Measurements from ENCODE around the gene CHAF1B. TPM values are rescaled to one million over a fixed set of nuclear protein-coding genes. Genes with fewer than 3 reads are reported as not detected.

Gene CHAF1B
- total and polyA plus RNA-seq, 9 of the 15 experiments (the other 6 are each of a cell fraction or from before 2014, with no cell fraction given), result 7.5 to 36.8 (median 21.0) TPM

DNA sequence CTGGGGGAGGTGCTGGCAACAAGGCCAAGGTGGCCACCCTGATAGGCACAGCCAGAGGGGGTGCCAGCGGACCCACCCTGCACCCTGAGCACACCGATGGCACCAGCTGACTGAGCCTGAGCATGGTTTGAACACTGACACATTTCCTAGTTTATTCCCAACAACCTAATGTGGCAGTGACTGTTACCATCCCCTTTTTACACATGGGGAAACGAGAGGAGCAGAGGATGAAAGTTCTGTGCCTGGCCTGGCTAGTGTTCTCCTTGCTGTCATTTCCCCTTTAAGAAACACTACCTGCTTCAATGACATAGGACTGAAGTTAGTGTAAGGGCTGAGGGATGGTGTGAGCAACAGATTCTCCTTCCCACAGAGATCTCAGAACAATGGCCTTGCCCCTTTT lies 79.4 kb downstream of the CHAF1B start:
- FAIRE-seq, result no peak
- ATAC-seq, result no peak
- DNase-seq (ENCODE audit: extremely low read depth in 1 of 4, low spot score in 3 of 4), result no peak
- BruUV-seq (replicated peaks), result no TSS peak
- Histone ChIP-seq H3K4me3 (no peak overlapping the region), H3K9me3 (replicated peaks; ENCODE audit: control insufficient read depth, insufficient read depth, low read depth, low read length) (no peaks in the 10 kb centered on the region), H3K36me3 (ENCODE audit: control insufficient read depth, insufficient read depth, low read length) (no peaks in the 10 kb centered on the region), H3K4me1 (replicated peaks in 1 of 2; ENCODE audit: control insufficient read depth in 2 of 2, insufficient read depth in 2 of 2, low read length in 2 of 2) (peaks cover 0 to 9% of the 10 kb centered on the region in 2 experiments; a peak in 1 of 5 replicates), H4K20me1 (replicated peaks; ENCODE audit: control insufficient read depth, insufficient read depth, low read length) (peaks cover 10% of the 10 kb centered on the region), H3K4me2 (ENCODE audit: insufficient read depth, low read length) (no peak overlapping the region), H3K27ac (ENCODE audit: extremely low read depth, low read depth, low read length) (no peak overlapping the region), H3K9me1 (ENCODE audit: control insufficient read depth, insufficient read depth, low read length) (no peaks in the 10 kb centered on the region), H3K9ac (ENCODE audit: insufficient read depth in 1 of 2, low read depth in 2 of 2, low read length in 2 of 2) (no peak overlapping the region), H3K79me2 (ENCODE audit: control insufficient read depth, insufficient read depth, low read length) (no peaks in the 10 kb centered on the region), H2AFZ (ENCODE audit: low read depth, low read length) (no peak overlapping the region), H3K27me3 (ENCODE audit: control insufficient read depth in 2 of 2, insufficient read depth in 2 of 2, low read length in 2 of 2) (peaks cover 67 to 80% of the 10 kb centered on the region in 2 experiments)
- CTCF ChIA-PET (ENCODE audit: low intra/inter-chr PET ratio), result no interaction called here
- intact Hi-C loops (cut with micrococcal nuclease) (no loop called here), in situ Hi-C loops (cut with MboI) (no loop called here)
- 3% methylated on average over 3 of the region's 3 CpGs for WGBS (ENCODE audit: insufficient coverage, low coverage, missing lambda C conversion rate)
- POLR2A ChIA-PET, result no interaction called here
- TF ChIP-seq GMEB1 (CRISPR knock-in tag; IDR thresholded peaks at IDR 0.05) (no peak), LEF1 (IDR thresholded peaks at IDR 0.05) (no peak), ZNF212 (CRISPR knock-in tag; IDR thresholded peaks at IDR 0.05) (no peak), NFE2L1 (tag; IDR thresholded peaks at IDR 0.05; ENCODE audit: borderline replicate concordance, low read depth) (no peak), SMARCA5 (IDR thresholded peaks at IDR 0.05) (no peak), PTRF (tag; IDR thresholded peaks at IDR 0.05) (no peak), PRMT5 (CRISPR knock-in tag; IDR thresholded peaks at IDR 0.05) (no peak), PTBP1 (IDR thresholded peaks at IDR 0.05; ENCODE audit: low read depth, low read length) (no peak), NCOA1 (IDR thresholded peaks at IDR 0.05; ENCODE audit: low read depth) (no peak), SMARCE1 (IDR thresholded peaks at IDR 0.05) (no peak), GATAD2B (IDR thresholded peaks at IDR 0.05; ENCODE audit: borderline replicate concordance) (no peak)
- TF ChIP-seq, protein P1, sequence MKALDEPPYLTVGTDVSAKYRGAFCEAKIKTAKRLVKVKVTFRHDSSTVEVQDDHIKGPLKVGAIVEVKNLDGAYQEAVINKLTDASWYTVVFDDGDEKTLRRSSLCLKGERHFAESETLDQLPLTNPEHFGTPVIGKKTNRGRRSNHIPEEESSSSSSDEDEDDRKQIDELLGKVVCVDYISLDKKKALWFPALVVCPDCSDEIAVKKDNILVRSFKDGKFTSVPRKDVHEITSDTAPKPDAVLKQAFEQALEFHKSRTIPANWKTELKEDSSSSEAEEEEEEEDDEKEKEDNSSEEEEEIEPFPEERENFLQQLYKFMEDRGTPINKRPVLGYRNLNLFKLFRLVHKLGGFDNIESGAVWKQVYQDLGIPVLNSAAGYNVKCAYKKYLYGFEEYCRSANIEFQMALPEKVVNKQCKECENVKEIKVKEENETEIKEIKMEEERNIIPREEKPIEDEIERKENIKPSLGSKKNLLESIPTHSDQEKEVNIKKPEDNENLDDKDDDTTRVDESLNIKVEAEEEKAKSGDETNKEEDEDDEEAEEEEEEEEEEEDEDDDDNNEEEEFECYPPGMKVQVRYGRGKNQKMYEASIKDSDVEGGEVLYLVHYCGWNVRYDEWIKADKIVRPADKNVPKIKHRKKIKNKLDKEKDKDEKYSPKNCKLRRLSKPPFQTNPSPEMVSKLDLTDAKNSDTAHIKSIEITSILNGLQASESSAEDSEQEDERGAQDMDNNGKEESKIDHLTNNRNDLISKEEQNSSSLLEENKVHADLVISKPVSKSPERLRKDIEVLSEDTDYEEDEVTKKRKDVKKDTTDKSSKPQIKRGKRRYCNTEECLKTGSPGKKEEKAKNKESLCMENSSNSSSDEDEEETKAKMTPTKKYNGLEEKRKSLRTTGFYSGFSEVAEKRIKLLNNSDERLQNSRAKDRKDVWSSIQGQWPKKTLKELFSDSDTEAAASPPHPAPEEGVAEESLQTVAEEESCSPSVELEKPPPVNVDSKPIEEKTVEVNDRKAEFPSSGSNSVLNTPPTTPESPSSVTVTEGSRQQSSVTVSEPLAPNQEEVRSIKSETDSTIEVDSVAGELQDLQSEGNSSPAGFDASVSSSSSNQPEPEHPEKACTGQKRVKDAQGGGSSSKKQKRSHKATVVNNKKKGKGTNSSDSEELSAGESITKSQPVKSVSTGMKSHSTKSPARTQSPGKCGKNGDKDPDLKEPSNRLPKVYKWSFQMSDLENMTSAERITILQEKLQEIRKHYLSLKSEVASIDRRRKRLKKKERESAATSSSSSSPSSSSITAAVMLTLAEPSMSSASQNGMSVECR (CRISPR knock-in tag; IDR thresholded peaks at IDR 0.05), result no peak
- TF ChIP-seq, protein P2, sequence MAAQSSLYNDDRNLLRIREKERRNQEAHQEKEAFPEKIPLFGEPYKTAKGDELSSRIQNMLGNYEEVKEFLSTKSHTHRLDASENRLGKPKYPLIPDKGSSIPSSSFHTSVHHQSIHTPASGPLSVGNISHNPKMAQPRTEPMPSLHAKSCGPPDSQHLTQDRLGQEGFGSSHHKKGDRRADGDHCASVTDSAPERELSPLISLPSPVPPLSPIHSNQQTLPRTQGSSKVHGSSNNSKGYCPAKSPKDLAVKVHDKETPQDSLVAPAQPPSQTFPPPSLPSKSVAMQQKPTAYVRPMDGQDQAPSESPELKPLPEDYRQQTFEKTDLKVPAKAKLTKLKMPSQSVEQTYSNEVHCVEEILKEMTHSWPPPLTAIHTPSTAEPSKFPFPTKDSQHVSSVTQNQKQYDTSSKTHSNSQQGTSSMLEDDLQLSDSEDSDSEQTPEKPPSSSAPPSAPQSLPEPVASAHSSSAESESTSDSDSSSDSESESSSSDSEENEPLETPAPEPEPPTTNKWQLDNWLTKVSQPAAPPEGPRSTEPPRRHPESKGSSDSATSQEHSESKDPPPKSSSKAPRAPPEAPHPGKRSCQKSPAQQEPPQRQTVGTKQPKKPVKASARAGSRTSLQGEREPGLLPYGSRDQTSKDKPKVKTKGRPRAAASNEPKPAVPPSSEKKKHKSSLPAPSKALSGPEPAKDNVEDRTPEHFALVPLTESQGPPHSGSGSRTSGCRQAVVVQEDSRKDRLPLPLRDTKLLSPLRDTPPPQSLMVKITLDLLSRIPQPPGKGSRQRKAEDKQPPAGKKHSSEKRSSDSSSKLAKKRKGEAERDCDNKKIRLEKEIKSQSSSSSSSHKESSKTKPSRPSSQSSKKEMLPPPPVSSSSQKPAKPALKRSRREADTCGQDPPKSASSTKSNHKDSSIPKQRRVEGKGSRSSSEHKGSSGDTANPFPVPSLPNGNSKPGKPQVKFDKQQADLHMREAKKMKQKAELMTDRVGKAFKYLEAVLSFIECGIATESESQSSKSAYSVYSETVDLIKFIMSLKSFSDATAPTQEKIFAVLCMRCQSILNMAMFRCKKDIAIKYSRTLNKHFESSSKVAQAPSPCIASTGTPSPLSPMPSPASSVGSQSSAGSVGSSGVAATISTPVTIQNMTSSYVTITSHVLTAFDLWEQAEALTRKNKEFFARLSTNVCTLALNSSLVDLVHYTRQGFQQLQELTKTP (IDR thresholded peaks at IDR 0.05; ENCODE audit: low read depth in 1 of 2, partially characterized antibody in 2 of 2), result no peak
- TF ChIP-seq, protein P3, sequence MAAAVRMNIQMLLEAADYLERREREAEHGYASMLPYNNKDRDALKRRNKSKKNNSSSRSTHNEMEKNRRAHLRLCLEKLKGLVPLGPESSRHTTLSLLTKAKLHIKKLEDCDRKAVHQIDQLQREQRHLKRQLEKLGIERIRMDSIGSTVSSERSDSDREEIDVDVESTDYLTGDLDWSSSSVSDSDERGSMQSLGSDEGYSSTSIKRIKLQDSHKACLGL (CRISPR knock-in tag; IDR thresholded peaks at IDR 0.05; ENCODE audit: borderline replicate concordance, poor library complexity, severe bottlenecking), result no peak
